Adipose tissue (tissue), 3 donors: ENCODE data around the gene SLC25A22. TPM values are rescaled to one million over a fixed set of nuclear protein-coding genes. Genes with fewer than 3 reads are reported as not detected.

Source experiments
- H3K27ac ChIP-seq: one replicate; pipeline ENCODE4 v1.5.1; 2013; ENCODE audit warnings: low read depth, low read length
- WGBS, 3 donors: extraction: QIAGEN DNeasy Blood & Tissue Kit; methylation state at CpG; one replicate each; pipeline ENCODE4 v1.1.7; 2013; 5-methylcytosine and 5-hydroxymethylcytosine counted together
- polyA plus RNA-seq, 3 donors: library from polyadenylated mRNA; stranded (reverse); fragments of 200-250 nt; gene quantifications; one replicate each; pipeline ENCODE4 v1.2.3, GENCODE V29; 2013
- donor health status: healthy with polysubstance abuse.
- donor health status: Bipolar disorder and iron deficiency.
- donor health status: healthy.

SLC25A22 gene
- polyA plus RNA-seq, 3 donors = 11.1 to 53.6 (median 40.1) TPM

DNA sequence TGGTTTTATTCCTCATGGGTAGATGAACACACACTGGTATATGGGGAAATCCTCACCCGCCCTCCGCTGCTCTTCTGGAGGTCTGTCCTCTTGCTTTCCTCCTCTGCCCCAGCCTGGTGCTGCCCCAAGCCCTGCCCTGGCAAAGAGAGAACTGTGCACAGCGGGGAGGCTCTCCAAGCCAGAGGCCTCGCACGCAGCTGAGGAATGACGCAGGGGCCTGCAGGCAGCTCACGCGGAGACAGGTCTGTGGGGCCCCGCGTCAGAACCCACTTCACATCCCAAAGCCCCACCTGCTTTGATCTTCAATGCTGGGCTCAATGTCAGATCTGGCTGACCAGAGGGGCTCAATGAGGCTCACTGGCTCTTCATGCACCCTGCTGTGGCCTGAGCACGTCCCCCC lies 30.8 kb downstream of the SLC25A22 start:
- no peak overlapping the region for H3K27ac ChIP-seq
- WGBS, 3 donors = 92 to 93% (median 93%) methylated on average over 11 of the region's 11 CpGs

- no peak overlapping the region for H3K27ac ChIP-seq
- WGBS, 3 donors = 92 to 95% (median 94%) methylated on average over 2 of the region's 2 CpGs
These were observed 31.2 kb downstream of the SLC25A22 start for GRCh38 chr11:766936-767210.

DNA sequence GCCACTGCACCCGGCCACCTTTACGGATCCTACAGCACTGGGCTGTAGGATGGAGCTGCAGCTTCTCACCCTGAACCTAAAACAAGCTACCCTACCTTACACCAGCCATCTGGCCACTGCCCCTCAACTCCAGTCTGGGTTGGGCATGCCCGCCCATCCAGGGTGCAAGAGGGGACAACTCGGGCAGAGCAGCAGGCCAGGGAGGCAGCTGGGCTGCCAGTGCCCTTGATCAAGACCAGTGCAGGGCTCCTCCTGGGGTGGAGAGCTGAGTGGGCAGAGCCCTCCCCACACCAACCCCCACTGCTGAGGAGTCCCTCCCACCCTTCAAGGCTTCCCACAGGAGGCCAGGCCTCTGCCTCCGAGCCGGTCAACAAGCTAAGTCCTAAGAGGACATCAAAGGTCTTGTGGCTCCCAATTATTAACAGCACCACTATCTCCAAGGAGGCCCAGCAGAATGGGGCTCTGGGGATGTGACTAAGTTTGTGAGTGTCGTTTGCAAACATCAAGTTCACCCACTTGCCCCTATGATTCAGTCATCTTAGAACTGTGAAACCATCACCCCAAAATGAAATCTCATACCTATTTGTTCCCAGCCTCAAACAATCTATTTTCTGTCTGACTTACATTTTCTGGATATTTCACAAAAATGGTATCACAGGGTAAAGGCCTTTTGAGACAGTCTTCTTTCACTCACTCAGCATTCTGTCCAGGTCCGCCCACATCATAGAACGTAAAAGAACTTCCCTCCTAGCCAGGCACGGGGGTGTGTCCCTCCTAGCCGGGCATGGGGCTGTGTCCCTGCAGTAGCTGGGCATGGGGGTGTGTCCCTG lies 31.8 kb downstream of the SLC25A22 start:
- WGBS, 3 donors = 76 to 88% (median 77%) methylated on average over 11 of the region's 11 CpGs
- H3K27ac ChIP-seq = no peak overlapping the region

DNA sequence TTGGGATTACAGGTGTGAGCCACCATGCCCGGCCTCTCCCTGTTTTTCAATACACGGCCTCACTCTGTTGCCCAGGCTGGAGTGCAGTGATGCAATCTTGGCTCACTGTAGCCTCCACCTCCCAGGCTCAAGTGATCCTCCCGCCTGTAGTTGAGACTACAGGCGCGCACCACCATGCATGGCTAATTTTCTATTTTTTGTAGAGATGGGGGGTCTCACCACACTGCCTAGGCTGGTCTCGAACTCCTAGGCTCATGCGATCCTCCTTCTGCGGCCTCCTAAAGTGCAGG lies 32.3 kb downstream of the SLC25A22 start:
- H3K27ac ChIP-seq = no peak overlapping the region

GRCh38 chr11:765025-765801 lies 32.9 kb downstream of the SLC25A22 start:
- whole genome bisulfite sequencing, 3 donors = 70 to 72% (median 71%) methylated on average over 19 of the region's 19 CpGs
- no peak overlapping the region for H3K27ac ChIP-seq

More for the DNA sequence above, 32.3 kb downstream of the SLC25A22 start:
- WGBS, 3 donors = 91 to 98% (median 92%) methylated on average over 8 of the region's 8 CpGs

DNA sequence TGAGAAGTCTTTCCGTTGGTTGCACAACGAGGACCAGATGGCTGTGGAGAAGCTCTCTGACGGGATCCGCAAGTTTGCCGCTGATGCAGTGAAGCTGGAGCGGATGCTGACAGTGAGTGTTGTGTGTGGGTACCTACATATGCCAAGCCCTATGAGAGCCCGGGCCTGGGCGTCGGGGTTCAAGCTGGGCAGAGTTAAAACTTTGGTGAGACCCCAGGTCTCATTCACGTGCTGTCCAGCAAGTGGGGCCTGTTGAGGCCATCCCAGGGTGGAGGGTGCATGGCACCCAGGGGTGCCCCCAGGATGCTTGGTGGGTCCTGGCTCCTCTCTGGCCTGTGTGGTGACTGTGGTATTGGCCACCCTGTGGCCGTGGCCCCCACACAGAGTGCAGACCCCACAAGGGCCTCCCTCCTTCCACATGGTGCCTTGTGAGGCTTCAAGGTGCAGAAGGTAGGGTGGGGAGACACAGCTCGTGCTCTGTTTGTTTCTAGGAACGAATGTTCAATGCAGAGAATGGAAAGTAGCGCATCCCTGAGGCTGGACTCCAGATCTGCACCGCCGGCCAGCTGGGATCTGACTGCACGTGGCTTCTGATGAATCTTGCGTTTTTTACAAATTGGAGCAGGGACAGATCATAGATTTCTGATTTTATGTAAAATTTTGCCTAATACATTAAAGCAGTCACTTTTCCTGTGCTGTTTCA lies 33.6 kb downstream of the SLC25A22 start:
- no peak overlapping the region for H3K27ac ChIP-seq
- WGBS, 3 donors = 82 to 87% (median 85%) methylated on average over 18 of the region's 18 CpGs

DNA sequence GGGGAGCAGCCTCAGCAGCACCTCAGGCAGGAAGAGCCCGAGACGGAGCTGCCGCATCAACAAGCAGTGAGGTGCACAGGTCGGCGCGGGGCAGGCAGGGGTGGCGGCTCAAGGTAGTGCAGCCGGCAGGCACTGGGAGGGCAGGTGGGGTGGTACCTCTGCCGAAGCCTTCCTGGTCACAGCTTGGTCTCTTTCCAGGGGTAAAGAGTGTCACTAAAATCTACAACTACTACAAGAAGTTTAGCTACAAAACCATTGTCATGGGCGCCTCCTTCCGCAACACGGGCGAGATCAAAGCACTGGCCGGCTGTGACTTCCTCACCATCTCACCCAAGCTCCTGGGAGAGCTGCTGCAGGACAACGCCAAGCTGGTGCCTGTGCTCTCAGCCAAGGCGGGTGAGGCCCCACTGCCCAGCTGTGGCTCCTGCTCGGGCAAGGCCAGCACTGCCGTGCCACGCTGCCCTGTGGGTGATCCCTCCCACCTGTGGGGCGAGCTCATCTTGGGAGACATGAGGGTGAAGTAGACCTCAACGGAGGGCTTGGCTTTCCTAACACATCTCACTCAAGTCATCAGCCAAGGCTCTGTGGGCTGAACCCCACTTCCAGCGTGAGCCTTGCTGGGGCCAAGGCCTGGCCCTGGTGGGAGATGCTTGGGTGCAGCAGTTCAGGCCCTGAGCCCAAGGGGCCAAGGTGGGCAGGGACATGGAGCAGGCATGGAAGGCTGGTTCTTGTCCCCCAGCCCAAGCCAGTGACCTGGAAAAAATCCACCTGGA lies 34.3 kb downstream of the SLC25A22 start:
- no peak overlapping the region for H3K27ac ChIP-seq
- 89% methylated on average over 22 of the region's 22 CpGs for WGBS, 3 donors

- no peak overlapping the region for H3K27ac ChIP-seq
- 42 to 82% (median 67%) methylated on average over 19 to 24 of the region's 24 CpGs for WGBS, 3 donors
These were observed 35.0 kb downstream of the SLC25A22 start for GRCh38 chr11:763073-763463.

DNA sequence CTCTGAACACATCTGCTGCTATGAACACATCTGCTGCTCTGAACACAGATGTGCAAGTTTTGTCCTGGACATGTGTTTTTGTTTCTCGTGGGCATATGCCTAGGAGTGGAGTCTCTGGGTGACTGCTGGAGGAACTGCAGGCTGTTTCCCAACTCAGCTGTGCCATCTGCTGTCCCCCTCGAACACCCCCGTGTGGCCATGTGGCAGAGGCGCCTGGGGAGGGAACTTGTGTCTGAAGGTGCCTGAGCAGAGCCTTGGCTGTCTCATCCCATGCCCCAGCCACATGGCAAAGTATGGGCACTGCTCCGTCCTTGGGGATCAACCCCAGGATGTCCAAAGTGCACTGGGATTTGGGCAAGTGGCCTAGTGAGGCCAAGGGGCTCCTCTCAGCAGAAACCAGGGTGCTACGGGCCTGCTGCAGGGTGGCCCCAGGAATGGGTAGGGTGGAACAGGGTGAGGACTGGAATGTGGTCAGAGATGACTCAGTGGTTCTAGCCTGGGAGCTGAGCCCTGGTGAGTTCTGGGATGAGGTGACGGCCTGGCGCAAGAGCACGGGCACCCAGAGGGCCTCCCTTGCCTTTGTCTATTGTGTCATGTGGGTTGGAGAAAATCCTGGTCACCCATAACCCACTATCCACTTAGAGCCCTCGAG lies 35.5 kb downstream of the SLC25A22 start:
- H3K27ac ChIP-seq = no peak overlapping the region
- WGBS, 3 donors = 42 to 61% (median 53%) methylated on average over 10 of the region's 10 CpGs

GRCh38 chr11:761526-762108 lies 36.5 kb downstream of the SLC25A22 start:
- 85 to 93% (median 89%) methylated on average over 8 of the region's 8 CpGs for WGBS, 3 donors
- no peak overlapping the region for H3K27ac ChIP-seq

DNA sequence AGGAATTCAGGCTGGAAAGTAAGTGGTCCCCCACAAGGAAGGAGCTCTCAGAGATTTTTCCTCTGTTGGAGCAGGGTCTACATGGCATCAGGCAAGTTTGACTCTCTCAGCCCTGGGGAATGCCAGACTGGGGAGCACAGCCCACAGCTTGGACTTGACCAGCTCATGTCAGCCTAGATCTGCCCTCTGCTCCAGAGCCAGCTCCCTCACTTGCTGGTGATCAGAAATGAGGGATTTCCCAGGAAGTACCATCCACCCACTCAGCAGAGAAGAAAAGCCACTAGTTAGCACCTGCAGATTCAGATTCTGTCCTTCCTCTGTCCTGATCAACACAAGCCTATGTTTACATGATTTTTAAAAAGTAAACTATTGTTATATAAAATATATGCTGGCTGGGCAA lies 37.8 kb downstream of the SLC25A22 start:
- H3K27ac ChIP-seq = no peak overlapping the region

- no peak overlapping the region for H3K27ac ChIP-seq
- 29 to 84% (median 59%) methylated on average over 2 of the region's 2 CpGs for WGBS, 3 donors
These were observed 48.4 kb downstream of the SLC25A22 start for GRCh38 chr11:749731-750130.

- 3 to 9% (median 8%) methylated on average over 18 of the region's 18 CpGs for WGBS, 3 donors
- no peak overlapping the region for H3K27ac ChIP-seq
These were observed 50.1 kb downstream of the SLC25A22 start for GRCh38 chr11:748007-748359.

- WGBS, 3 donors = 0% methylated on average over 83 to 112 of the region's 112 CpGs
These were observed 50.7 kb downstream of the SLC25A22 start, which contains the start of gene TALDO1 for GRCh38 chr11:747158-748006. Gene TALDO1 (plus strand): TSS chr11:747464. CDS start chr11:747482, 18 bp downstream.

GRCh38 chr11:746289-747157 lies 51.6 kb downstream of the SLC25A22 start:
- no peak overlapping the region for H3K27ac ChIP-seq
- 22 to 23% (median 23%) methylated on average over 46 of the region's 46 CpGs for WGBS, 3 donors

More at GRCh38 chr11:747158-748006, 50.7 kb downstream of the SLC25A22 start, which contains the start of gene TALDO1:
- peak within 1 kb of the TSS; percentile 69 for H3K27ac ChIP-seq

DNA sequence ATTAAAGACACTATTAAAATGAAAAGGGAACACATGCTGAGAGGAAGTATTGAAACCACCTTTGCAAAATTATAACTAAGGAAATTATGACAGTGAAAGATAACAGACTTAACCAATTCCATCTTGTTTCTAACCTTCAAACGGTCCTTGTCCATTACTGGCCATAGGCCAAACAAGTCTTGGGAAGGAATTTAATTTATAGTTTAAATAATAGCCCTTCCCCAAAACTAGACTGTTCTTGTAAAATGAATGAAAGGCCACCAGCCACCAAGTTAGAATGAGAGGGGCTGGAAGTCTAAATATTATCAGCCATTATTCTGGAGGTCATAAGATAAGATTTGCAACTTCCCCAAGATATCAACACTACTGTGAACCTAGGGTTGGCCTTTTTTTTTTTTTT lies 52.7 kb downstream of the SLC25A22 start:
- WGBS, 3 donors = 20 to 27% (median 21%) methylated on average over 1 of the region's 1 CpG
- no peak overlapping the region for H3K27ac ChIP-seq
